ENCODE data around the gene CBLB. TPM values are rescaled to one million over a fixed set of nuclear protein-coding genes. Genes with fewer than 3 reads are reported as not detected.

The CBLB gene
- total RNA-seq: 10 to 100 TPM; 14.8 to 46.4 (median 21.6) TPM

DNA sequence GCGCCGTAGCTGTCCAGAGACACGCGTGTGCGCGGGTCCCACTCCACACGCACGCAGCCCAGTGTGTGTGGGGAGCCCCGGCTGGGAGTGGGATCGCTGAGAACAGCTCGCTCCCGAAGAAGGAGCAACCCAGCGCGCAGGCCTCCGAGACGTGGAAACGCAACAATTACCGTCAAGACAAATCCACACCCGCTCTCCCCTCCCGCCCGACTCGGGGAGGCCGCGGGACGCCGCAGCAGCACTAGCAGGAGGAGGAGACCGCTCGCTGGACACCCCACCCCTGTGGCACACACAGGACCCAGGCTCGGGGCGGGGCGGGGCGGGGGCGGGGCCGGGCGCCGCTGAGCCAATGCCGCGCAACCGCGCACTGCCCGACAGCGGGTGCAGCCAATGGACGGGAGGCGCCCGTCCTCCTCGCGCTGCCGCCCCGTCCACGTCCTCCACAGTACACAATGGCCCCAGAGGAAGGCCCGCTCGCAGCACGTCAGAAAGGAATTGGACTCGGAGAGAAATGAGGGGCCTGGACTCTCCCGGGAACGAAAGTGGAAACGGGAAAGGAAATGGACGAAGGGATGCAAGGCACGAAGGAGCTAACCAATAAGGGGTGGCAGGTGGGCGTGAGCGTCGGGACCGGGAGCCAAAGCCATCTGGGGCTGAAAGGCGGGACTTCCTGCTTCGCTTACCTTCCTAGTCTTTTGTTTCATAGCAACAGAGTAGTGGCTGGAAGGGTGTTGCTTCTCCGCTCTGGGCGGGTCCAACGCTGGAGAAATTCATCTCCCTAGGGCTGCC is at the start of gene CBLB:
TSS of gene CBLB (minus strand) at position 271 of the 789 bp plus-strand sequence. CDS start 1,435 bp downstream, outside the sequence.
- H3K9me3 ChIP-seq: no peaks in the 10 kb centered on the region
- peak; percentile 88 to 90 for DNase-seq
- H3K4me1 ChIP-seq: peaks cover 40 to 41% of the 10 kb centered on the region in 2 donors
- TF ChIP-seq, protein P1, sequence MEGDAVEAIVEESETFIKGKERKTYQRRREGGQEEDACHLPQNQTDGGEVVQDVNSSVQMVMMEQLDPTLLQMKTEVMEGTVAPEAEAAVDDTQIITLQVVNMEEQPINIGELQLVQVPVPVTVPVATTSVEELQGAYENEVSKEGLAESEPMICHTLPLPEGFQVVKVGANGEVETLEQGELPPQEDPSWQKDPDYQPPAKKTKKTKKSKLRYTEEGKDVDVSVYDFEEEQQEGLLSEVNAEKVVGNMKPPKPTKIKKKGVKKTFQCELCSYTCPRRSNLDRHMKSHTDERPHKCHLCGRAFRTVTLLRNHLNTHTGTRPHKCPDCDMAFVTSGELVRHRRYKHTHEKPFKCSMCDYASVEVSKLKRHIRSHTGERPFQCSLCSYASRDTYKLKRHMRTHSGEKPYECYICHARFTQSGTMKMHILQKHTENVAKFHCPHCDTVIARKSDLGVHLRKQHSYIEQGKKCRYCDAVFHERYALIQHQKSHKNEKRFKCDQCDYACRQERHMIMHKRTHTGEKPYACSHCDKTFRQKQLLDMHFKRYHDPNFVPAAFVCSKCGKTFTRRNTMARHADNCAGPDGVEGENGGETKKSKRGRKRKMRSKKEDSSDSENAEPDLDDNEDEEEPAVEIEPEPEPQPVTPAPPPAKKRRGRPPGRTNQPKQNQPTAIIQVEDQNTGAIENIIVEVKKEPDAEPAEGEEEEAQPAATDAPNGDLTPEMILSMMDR (IDR thresholded peaks at IDR 0.05 in 4 of 5, conservative IDR thresholded peaks at IDR 0.05 in 1 of 5): no peak
- peak; percentile 77 to 89 for TF ChIP-seq POLR2A (IDR thresholded peaks at IDR 0.05)
- no peaks in the 10 kb centered on the region for H3K27me3 ChIP-seq
- H3K27ac ChIP-seq: peak within 1 kb of the TSS; percentile 93 to 98 (median 96)
- in situ Hi-C loops (cut with MboI; ENCODE audit: low sequenced_read_pairs in 4 of 4): no loop called here
- intact Hi-C loops (cut with DNase I; ENCODE audit: low total_unique reads): loop anchor here (1.0 to 10.0 kb wide), 5 partner anchors 37 to 478 kb away; no protein-coding TSS in a partner anchor
- peak within 1 kb of the TSS; percentile 89 to 98 (median 96) for H3K4me3 ChIP-seq
- ATAC-seq: peak; percentile 91 to 92
- no peaks in the 10 kb centered on the region for H3K36me3 ChIP-seq

DNA sequence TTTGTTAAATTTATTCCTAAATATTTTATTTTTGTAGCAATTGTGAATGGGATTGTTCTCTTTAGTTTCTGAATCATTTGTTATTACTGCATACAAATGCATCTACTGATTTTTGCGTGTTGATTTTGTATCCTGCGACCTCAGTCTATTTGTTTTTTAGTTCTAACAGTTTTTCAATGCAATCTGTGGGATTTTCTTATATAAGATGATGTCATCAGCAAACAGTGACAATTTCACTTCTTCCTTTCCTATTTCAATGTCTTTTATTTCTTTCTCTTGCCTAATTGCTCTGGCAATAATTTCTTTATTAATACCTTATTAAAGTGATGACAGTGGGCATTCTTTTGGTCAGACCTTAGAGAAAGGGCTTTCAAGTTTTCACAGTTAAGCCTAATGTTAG is 48.0 kb upstream of the CBLB start:
- no peaks in the 10 kb centered on the region for H3K27me3 ChIP-seq
- intact Hi-C loops (cut with DNase I; ENCODE audit: low total_unique reads) (no loop called here), in situ Hi-C loops (cut with MboI; ENCODE audit: low sequenced_read_pairs in 4 of 4) (loop anchor here in 1 of 4 donors (25.0 kb wide), 1 partner anchor 696 kb away; no protein-coding TSS in a partner anchor)
- TF ChIP-seq POLR2A (IDR thresholded peaks at IDR 0.05): no peak
- TF ChIP-seq, protein P1 (IDR thresholded peaks at IDR 0.05 in 4 of 5, conservative IDR thresholded peaks at IDR 0.05 in 1 of 5): no peak
- DNase-seq: no peak
- no peaks in the 10 kb centered on the region for H3K4me1 ChIP-seq
- H3K27ac ChIP-seq: no peak overlapping the region
- no peaks in the 10 kb centered on the region for H3K36me3 ChIP-seq
- H3K9me3 ChIP-seq: no peaks in the 10 kb centered on the region
- H3K4me3 ChIP-seq: no peak overlapping the region
- no peak for ATAC-seq

DNA sequence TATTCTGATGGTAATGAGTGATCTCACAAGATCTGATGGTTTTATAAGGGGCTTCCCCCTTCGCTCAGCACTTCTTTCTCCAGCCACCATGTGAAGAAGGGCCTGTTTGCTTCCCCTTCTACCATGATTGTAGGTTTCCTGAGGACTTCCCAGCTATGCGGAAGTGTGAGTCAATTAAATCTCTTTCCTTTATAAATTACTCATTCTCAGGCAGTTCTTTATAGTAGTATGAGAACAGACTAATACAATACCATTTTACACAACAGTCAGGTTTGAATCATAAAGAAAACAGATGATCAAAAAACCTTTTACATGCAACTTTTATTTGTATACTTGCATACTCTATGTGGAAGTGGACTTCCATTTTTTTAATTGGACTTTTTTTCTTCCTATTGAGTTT is 46.7 kb upstream of the CBLB start:
- Histone ChIP-seq H3K27ac (no peak overlapping the region), H3K9me3 (no peaks in the 10 kb centered on the region), H3K36me3 (no peaks in the 10 kb centered on the region), H3K4me3 (no peak overlapping the region), H3K4me1 (no peaks in the 10 kb centered on the region), H3K27me3 (no peaks in the 10 kb centered on the region)
- TF ChIP-seq, protein P1 (IDR thresholded peaks at IDR 0.05 in 4 of 5, conservative IDR thresholded peaks at IDR 0.05 in 1 of 5): no peak
- TF ChIP-seq POLR2A (IDR thresholded peaks at IDR 0.05): no peak
- in situ Hi-C loops (cut with MboI; ENCODE audit: low sequenced_read_pairs in 4 of 4) (loop anchor here in 1 of 4 donors (25.0 kb wide), 1 partner anchor 697 kb away; no protein-coding TSS in a partner anchor), intact Hi-C loops (cut with DNase I; ENCODE audit: low total_unique reads) (no loop called here)
- DNase-seq: no peak
- no peak for ATAC-seq

DNA sequence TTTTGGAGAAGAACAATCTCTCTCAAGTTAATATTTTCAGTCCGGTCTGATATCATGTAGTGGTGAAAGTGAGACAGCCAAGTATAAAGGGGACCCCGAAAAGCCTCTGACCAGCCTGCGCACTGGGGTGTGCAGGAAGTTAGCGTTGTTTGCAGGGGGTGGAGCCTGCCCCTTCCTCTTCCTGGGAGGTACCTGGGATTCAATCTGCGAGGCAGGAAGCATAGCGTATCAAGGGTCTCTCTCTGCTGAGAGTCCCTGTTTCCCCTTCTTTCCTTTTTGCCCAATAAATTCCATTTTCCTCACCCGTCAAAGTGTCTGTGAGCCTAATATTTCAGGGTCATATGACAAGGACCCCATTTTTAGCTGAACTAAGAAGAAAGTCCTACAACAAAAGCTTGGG is 44.8 kb upstream of the CBLB start:
- intact Hi-C loops (cut with DNase I; ENCODE audit: low total_unique reads) (no loop called here), in situ Hi-C loops (cut with MboI; ENCODE audit: low sequenced_read_pairs in 4 of 4) (loop anchor here in 1 of 4 donors (25.0 kb wide), 1 partner anchor 699 kb away; no protein-coding TSS in a partner anchor)
- no peak overlapping the region for H3K27ac ChIP-seq
- TF ChIP-seq, protein P1 (IDR thresholded peaks at IDR 0.05 in 4 of 5, conservative IDR thresholded peaks at IDR 0.05 in 1 of 5): no peak
- TF ChIP-seq POLR2A (IDR thresholded peaks at IDR 0.05): no peak
- no peak overlapping the region for H3K4me3 ChIP-seq
- ATAC-seq: no peak
- no peaks in the 10 kb centered on the region for H3K4me1 ChIP-seq
- H3K27me3 ChIP-seq: no peaks in the 10 kb centered on the region
- no peaks in the 10 kb centered on the region for H3K9me3 ChIP-seq
- H3K36me3 ChIP-seq: no peaks in the 10 kb centered on the region
- no peak for DNase-seq

Data from gastrocnemius medialis (tissue), 4 donors.